ENCODE results near the gene AP1M1. TPM values are rescaled to one million over a fixed set of nuclear protein-coding genes. Genes with fewer than 3 reads are reported as not detected.

AP1M1 gene
- total RNA-seq, 1 donor from 2014 or later: 85.5 TPM

- H3K27me3 Mint-ChIP-seq (ENCODE audit: unreplicated experiment): no peaks in the 10 kb centered on the region
- no peak for TF ChIP-seq CTCF (IDR thresholded peaks at IDR 0.05)
- H3K4me3 Mint-ChIP-seq (ENCODE audit: unreplicated experiment): no peak overlapping the region
- H3K36me3 Mint-ChIP-seq (ENCODE audit: unreplicated experiment): peaks cover 31% of the 10 kb centered on the region
- H3K27ac Mint-ChIP-seq (ENCODE audit: unreplicated experiment): no peak overlapping the region
- DNase-seq (ENCODE audit: extremely low spot score, unreplicated experiment): no peak
- H3K9me3 Mint-ChIP-seq (ENCODE audit: unreplicated experiment): peaks cover 4% of the 10 kb centered on the region
- H3K4me1 Mint-ChIP-seq (ENCODE audit: unreplicated experiment): no peaks in the 10 kb centered on the region
These were observed 29.4 kb downstream of the AP1M1 start for GRCh38 chr19:16226878-16227836.

GRCh38 chr19:16227837-16228636 lies 30.3 kb downstream of the AP1M1 start:
- Mint-ChIP-seq H3K4me1 (ENCODE audit: unreplicated experiment) (no peaks in the 10 kb centered on the region), H3K27ac (ENCODE audit: unreplicated experiment) (no peak overlapping the region), H3K9me3 (ENCODE audit: unreplicated experiment) (no peaks in the 10 kb centered on the region), H3K4me3 (ENCODE audit: unreplicated experiment) (no peak overlapping the region), H3K27me3 (ENCODE audit: unreplicated experiment) (no peaks in the 10 kb centered on the region), H3K36me3 (ENCODE audit: unreplicated experiment) (peaks cover 29% of the 10 kb centered on the region)
- TF ChIP-seq CTCF (IDR thresholded peaks at IDR 0.05): no peak
- DNase-seq (ENCODE audit: extremely low spot score, unreplicated experiment): no peak

GRCh38 chr19:16228637-16229321 lies 31.1 kb downstream of the AP1M1 start:
- Mint-ChIP-seq H3K27ac (ENCODE audit: unreplicated experiment) (no peak overlapping the region), H3K27me3 (ENCODE audit: unreplicated experiment) (no peaks in the 10 kb centered on the region), H3K36me3 (ENCODE audit: unreplicated experiment) (peaks cover 25% of the 10 kb centered on the region), H3K4me1 (ENCODE audit: unreplicated experiment) (no peaks in the 10 kb centered on the region), H3K4me3 (ENCODE audit: unreplicated experiment) (no peak overlapping the region), H3K9me3 (ENCODE audit: unreplicated experiment) (no peaks in the 10 kb centered on the region)
- TF ChIP-seq CTCF (IDR thresholded peaks at IDR 0.05): no peak
- DNase-seq (ENCODE audit: extremely low spot score, unreplicated experiment): no peak

- TF ChIP-seq CTCF (IDR thresholded peaks at IDR 0.05): no peak
- no peaks in the 10 kb centered on the region for H3K4me1 Mint-ChIP-seq (ENCODE audit: unreplicated experiment)
- DNase-seq (ENCODE audit: extremely low spot score, unreplicated experiment): no peak
- no peak overlapping the region for H3K27ac Mint-ChIP-seq (ENCODE audit: unreplicated experiment)
- peaks cover 23% of the 10 kb centered on the region for H3K36me3 Mint-ChIP-seq (ENCODE audit: unreplicated experiment)
- no peak overlapping the region for H3K4me3 Mint-ChIP-seq (ENCODE audit: unreplicated experiment)
- no peaks in the 10 kb centered on the region for H3K9me3 Mint-ChIP-seq (ENCODE audit: unreplicated experiment)
- H3K27me3 Mint-ChIP-seq (ENCODE audit: unreplicated experiment): no peaks in the 10 kb centered on the region
These were observed 31.6 kb downstream of the AP1M1 start for GRCh38 chr19:16229322-16229641.

Data from osteocyte (in vitro differentiated cells).